Liver (tissue), 9 donors: ENCODE measurements around the gene TAF6. TPM values are rescaled to one million over a fixed set of nuclear protein-coding genes. Genes with fewer than 3 reads are reported as not detected.

ENCODE experiments used
- DNase-seq: peaks from one replicate; pipeline ENCODE4 v3.0.0-alpha.2; 2017; ENCODE audit warnings: low spot score
- H3K27ac ChIP-seq, 2 donors: one replicate each; pipeline ENCODE4 v1.7.0; 2013; ENCODE audit warnings: inconsistent platforms in 2 of 2, low read length in 2 of 2, control low read depth in 1 of 2, low read depth in 1 of 2, mild to moderate bottlenecking in 1 of 2
- H3K27me3 ChIP-seq, 4 donors: one replicate each; pipeline versions ENCODE4 v1.6.1 to v1.7.0; 2013; ENCODE audit warnings: low read length in 3 of 4, inconsistent platforms in 1 of 4, mild to moderate bottlenecking in 1 of 4, moderate library complexity in 1 of 4; ENCODE audit not compliant: control insufficient read depth in 4 of 4, insufficient read depth in 4 of 4
- H3K36me3 ChIP-seq, 4 donors: one replicate each; pipeline versions ENCODE4 v1.6.1 to v1.7.0; 2013; ENCODE audit warnings: low read length in 3 of 4, mild to moderate bottlenecking in 3 of 4, low read depth in 1 of 4, moderate library complexity in 1 of 4; ENCODE audit not compliant: control insufficient read depth in 4 of 4, insufficient read depth in 3 of 4
- H3K4me1 ChIP-seq, 4 donors: one replicate each; pipeline versions ENCODE4 v1.6.1 to v1.7.0; 2013; ENCODE audit warnings: low read length in 3 of 4, mild to moderate bottlenecking in 3 of 4, moderate library complexity in 1 of 4; ENCODE audit not compliant: control insufficient read depth in 4 of 4, insufficient read depth in 4 of 4
- H3K4me3 ChIP-seq, 3 donors: one replicate each; pipeline versions ENCODE4 v1.6.1 to v1.7.0; 2013; ENCODE audit warnings: low read length in 3 of 3, control low read depth in 1 of 3, low read depth in 1 of 3, mild to moderate bottlenecking in 1 of 3
- H3K9ac ChIP-seq, 2 donors: one replicate each; pipeline ENCODE4 v1.7.0; 2013; ENCODE audit warnings: low read length in 2 of 2, mild to moderate bottlenecking in 2 of 2, moderate library complexity in 2 of 2, control low read depth in 1 of 2, low read depth in 1 of 2
- H3K9me3 ChIP-seq, 4 donors: one replicate each; pipeline versions ENCODE4 v1.6.1 to v1.7.0; 2013; ENCODE audit warnings: low read length in 3 of 4; ENCODE audit not compliant: control insufficient read depth in 4 of 4
- ATF3 ChIP-seq: IDR thresholded peaks from 2 replicates; pipeline ENCODE4 v1.6.1; 2016; ENCODE audit warnings: antibody characterized with exemption
- CTCF ChIP-seq: fragments of 150-350 bp; IDR thresholded peaks from 2 replicates; pipeline ENCODE4 v1.5.1; 2017; ENCODE audit warnings: improper control_type of control experiment, low read depth, low read length; ENCODE audit not compliant: missing input control
- EGR1 ChIP-seq, 2 donors: IDR thresholded peaks; 2 replicates each; pipeline ENCODE4 v1.6.1; 2016 to 2018; ENCODE audit warnings: antibody characterized with exemption in 2 of 2, low read depth in 2 of 2
- FOXA1 ChIP-seq: IDR thresholded peaks from 2 replicates; pipeline ENCODE4 v1.6.1; 2016; ENCODE audit warnings: antibody characterized with exemption
- FOXA2 ChIP-seq: IDR thresholded peaks from 2 replicates; pipeline ENCODE4 v1.6.1; 2016; ENCODE audit warnings: antibody characterized with exemption
- GABPA ChIP-seq, 2 donors: IDR thresholded peaks in 1 of 2; conservative IDR thresholded peaks in 1 of 2; 2 replicates each; pipeline ENCODE4 v1.6.1; 2016; ENCODE audit warnings: antibody characterized with exemption in 2 of 2, mild to moderate bottlenecking in 1 of 2, moderate library complexity in 1 of 2
- HNF4A ChIP-seq, 2 donors: conservative IDR thresholded peaks; 2 replicates each; pipeline ENCODE4 v1.6.1; 2016; ENCODE audit warnings: antibody characterized with exemption in 2 of 2, mild to moderate bottlenecking in 2 of 2
- HNF4G ChIP-seq: IDR thresholded peaks from 2 replicates; pipeline ENCODE4 v1.6.1; 2016; ENCODE audit warnings: antibody characterized with exemption
- JUND ChIP-seq, 2 donors: IDR thresholded peaks; 2 replicates each; pipeline ENCODE4 v1.6.1; 2016; ENCODE audit warnings: antibody characterized with exemption in 2 of 2
- MAX ChIP-seq: IDR thresholded peaks from 2 replicates; pipeline ENCODE4 v1.6.1; 2016; ENCODE audit warnings: antibody characterized with exemption
- NR2F2 ChIP-seq: IDR thresholded peaks from 2 replicates; pipeline ENCODE4 v1.6.1; 2016; ENCODE audit warnings: antibody characterized with exemption
- RAD21 ChIP-seq, 2 donors: IDR thresholded peaks; 2 replicates each; pipeline ENCODE4 v1.6.1; 2016; ENCODE audit warnings: antibody characterized with exemption in 2 of 2, mild to moderate bottlenecking in 2 of 2
- REST ChIP-seq: IDR thresholded peaks from 2 replicates; pipeline ENCODE4 v1.6.1; 2016; ENCODE audit warnings: antibody characterized with exemption, mild to moderate bottlenecking
- RXRA ChIP-seq, 2 donors: IDR thresholded peaks; 2 replicates each; pipeline ENCODE4 v1.6.1; 2017 to 2018; ENCODE audit warnings: antibody characterized with exemption in 2 of 2, mild to moderate bottlenecking in 1 of 2
- SP1 ChIP-seq: IDR thresholded peaks from 2 replicates; pipeline ENCODE4 v1.6.1; 2018; ENCODE audit warnings: antibody characterized with exemption, mild to moderate bottlenecking
- TAF1 ChIP-seq: conservative IDR thresholded peaks from 2 replicates; pipeline ENCODE4 v1.6.1; 2016; ENCODE audit warnings: antibody characterized with exemption, mild to moderate bottlenecking
- YY1 ChIP-seq: IDR thresholded peaks from 2 replicates; pipeline ENCODE4 v1.6.1; 2016; ENCODE audit warnings: antibody characterized with exemption, mild to moderate bottlenecking
- WGBS: extraction: QIAGEN DNeasy Blood & Tissue Kit; methylation state at CpG from one replicate; pipeline ENCODE4 v1.1.7; 2013; 5-methylcytosine and 5-hydroxymethylcytosine counted together
- polyA plus RNA-seq, 2 donors: library from polyadenylated mRNA; stranded (reverse) in 1 of 2; unstranded in 1 of 2; fragments of 200-250 nt in 1 of 2; fragments of >200 nt in 1 of 2; fragmentation: Nextera tagmentation in 1 of 2; extraction: Ambion mirVana in 1 of 2; gene quantifications; one replicate each; pipeline versions ENCODE4 v1.2.1 to v1.2.3, GENCODE V29; 2013 to 2015
- total RNA-seq, 2 donors: library from RNA; depleted of rRNA; stranded (reverse); fragments of >200 nt; gene quantifications; one replicate each; pipeline ENCODE4 v1.2.3, GENCODE V29; 2014
- donor health status: healthy.
- donor health status: healthy.
- donor health status: healthy.
- donor health status: healthy.
- donor health status: healthy.

TAF6 gene
- total and polyA plus RNA-seq, 4 donors = 8.9 to 17.9 (median 16.2) TPM

- Histone ChIP-seq H3K27ac (no peak overlapping the region), H3K4me1 (peaks cover 0 to 11% (median 4%) of the 10 kb centered on the region in 4 donors), H3K9me3 (no peaks in the 10 kb centered on the region), H3K27me3 (peaks cover 0 to 8% (median 2%) of the 10 kb centered on the region in 4 donors), H3K9ac (no peak overlapping the region), H3K4me3 (no peak overlapping the region), H3K36me3 (no peaks in the 10 kb centered on the region)
- TF ChIP-seq SP1 (no peak), EGR1 (IDR thresholded peaks at IDR 0.05; ENCODE audit: low read depth in 2 of 2) (no peak), ATF3 (no peak), TAF1 (no peak), RAD21 (IDR thresholded peaks at IDR 0.05) (no peak), FOXA2 (no peak), CTCF (no peak), GABPA (IDR thresholded peaks at IDR 0.05 in 1 of 2, conservative IDR thresholded peaks at IDR 0.05 in 1 of 2) (no peak), YY1 (no peak), HNF4G (no peak), REST (no peak), FOXA1 (no peak), MAX (no peak), RXRA (IDR thresholded peaks at IDR 0.05) (no peak), HNF4A (conservative IDR thresholded peaks at IDR 0.05) (no peak), JUND (IDR thresholded peaks at IDR 0.05) (no peak), NR2F2 (no peak)
- no peak for DNase-seq
- 32% methylated on average over 14 of the region's 14 CpGs for WGBS
These were observed 48.1 kb upstream of the TAF6 start for GRCh38 chr7:100166970-100167911.
